HepG2 (cell line): ENCODE data around the gene TEX19. TPM values are rescaled to one million over a fixed set of nuclear protein-coding genes. Genes with fewer than 3 reads are reported as not detected.

Source experiments
- FOSL2 ChIP-seq: sonication (generic); formaldehyde crosslinking; IDR thresholded peaks from 2 replicates; pipeline ENCODE4 v1.4.0; 2020; ENCODE audit warnings: missing genetic modification reagents
- GPBP1L1 ChIP-seq: sonication (generic); formaldehyde crosslinking; IDR thresholded peaks from 2 replicates; pipeline ENCODE4 v1.5.0; 2020; ENCODE audit warnings: mild to moderate bottlenecking, missing genetic modification reagents
- RAD51 ChIP-seq: fragments of 450-650 bp; IDR thresholded peaks from 2 replicates; pipeline ENCODE4 v1.6.1; 2016; ENCODE audit warnings: borderline replicate concordance
- SMYD3 ChIP-seq: sonication (generic); formaldehyde crosslinking; IDR thresholded peaks from 2 replicates; pipeline ENCODE4 v1.8.1; 2023; ENCODE audit warnings: mild to moderate bottlenecking, missing genetic modification reagents
- TFDP2 ChIP-seq: sonication (generic); formaldehyde crosslinking; IDR thresholded peaks from 2 replicates; pipeline ENCODE4 v1.4.0; 2020; ENCODE audit warnings: missing genetic modification reagents
- ZBTB40 ChIP-seq, 2 experiments: fragments of 450-650 bp in 1 of 2; sonication (generic) in 1 of 2; formaldehyde crosslinking in 1 of 2; IDR thresholded peaks; 2 replicates each; pipeline versions ENCODE4 v1.6.1 to v1.8.0; 2016 to 2022; ENCODE audit warnings: antibody characterized with exemption in 1 of 2, mild to moderate bottlenecking in 1 of 2, missing genetic modification reagents in 1 of 2
- ZMYM2 ChIP-seq: sonication (generic); formaldehyde crosslinking; IDR thresholded peaks from 2 replicates; pipeline ENCODE4 v1.8.0; 2022; ENCODE audit warnings: mild to moderate bottlenecking, missing genetic modification reagents
- ZNF530 ChIP-seq: sonication (generic); formaldehyde crosslinking; IDR thresholded peaks from 2 replicates; pipeline ENCODE4 v1.5.0; 2020; ENCODE audit warnings: low read depth, mild to moderate bottlenecking, missing genetic modification reagents
- ZNF691 ChIP-seq: sonication (generic); formaldehyde crosslinking; IDR thresholded peaks from 2 replicates; pipeline ENCODE4 v1.4.0; 2020; ENCODE audit warnings: missing genetic modification reagents, low read depth, mild to moderate bottlenecking, borderline replicate concordance
- ZNF768 ChIP-seq: sonication (generic); formaldehyde crosslinking; IDR thresholded peaks from 2 replicates; pipeline ENCODE4 v1.4.0; 2020; ENCODE audit warnings: missing genetic modification reagents
- ZNF782 ChIP-seq: sonication (generic); formaldehyde crosslinking; IDR thresholded peaks from 2 replicates; pipeline ENCODE4 v1.4.0; 2020; ENCODE audit warnings: missing genetic modification reagents, mild to moderate bottlenecking, borderline replicate concordance
- ZNF879 ChIP-seq: sonication (generic); formaldehyde crosslinking; IDR thresholded peaks from 2 replicates; pipeline ENCODE4 v1.8.1; 2023; ENCODE audit warnings: missing genetic modification reagents
- ZSCAN25 ChIP-seq: sonication (generic); formaldehyde crosslinking; IDR thresholded peaks from 2 replicates; pipeline ENCODE4 v1.8.0; 2022; ENCODE audit warnings: mild to moderate bottlenecking, missing genetic modification reagents
- polyA plus RNA-seq, 8 experiments: library from polyadenylated mRNA; depleted of rRNA in 3 of 8; stranded (reverse) in 7 of 8; unstranded in 1 of 8; fragments of >200 nt; fragmentation: Illumina TruSeq in 4 of 8; extraction: Trizol in 4 of 8; gene quantifications; 2 replicates each; pipeline versions ENCODE4 v1.2.1 to v1.2.3, GENCODE V29; 2011 to 2016; ENCODE audit warnings: low read depth in 4 of 8, missing spikeins in 1 of 8, mixed read lengths in 1 of 8; ENCODE audit not compliant: insufficient read depth in 1 of 8
- total RNA-seq, 5 experiments: library from RNA; depleted of rRNA; stranded (reverse); fragments of >200 nt; fragmentation: Illumina TruSeq; extraction: Trizol; gene quantifications; 2 replicates each; pipeline ENCODE4 v1.2.3, GENCODE V29; 2016; ENCODE audit warnings: low read depth in 1 of 5

Gene TEX19
- total and polyA plus RNA-seq, 2 of the 13 experiments (the other 11 are each of a cell fraction or from before 2014, with no cell fraction given) = 1.3 to 6.0 TPM

GRCh38 chr17:82346342-82347300 is 12.4 kb upstream of the TEX19 start (continued):
- no peak for TF ChIP-seq ZBTB40 (IDR thresholded peaks at IDR 0.05)
- peak; percentile 78 for TF ChIP-seq ZBTB40 (CRISPR knock-in tag; IDR thresholded peaks at IDR 0.05)
- TF ChIP-seq ZNF530 (CRISPR knock-in tag) = no peak
- 0 out of 2 replicates have a peak, but pooled peaks have one; percentile 78 for TF ChIP-seq ZNF879 (CRISPR knock-in tag)
- peak; percentile 97 for TF ChIP-seq FOSL2
- TF ChIP-seq ZSCAN25 = peak; percentile 97
- no peak for TF ChIP-seq GPBP1L1 (CRISPR knock-in tag)
- peak; percentile 81; the same call in 1 of the 2 replicates for TF ChIP-seq SMYD3 (CRISPR knock-in tag)
- no peak; the same call in 1 of the 2 replicates for TF ChIP-seq ZNF691 (CRISPR knock-in tag)
- 0 out of 2 replicates have a peak, but pooled peaks have one; percentile 30 for TF ChIP-seq ZNF782
- TF ChIP-seq TFDP2 (CRISPR knock-in tag) = no peak; the same call in none of the 2 replicates
- peak; percentile 97 for TF ChIP-seq RAD51
- no peak; the same call in 1 of the 2 replicates for TF ChIP-seq ZNF768 (CRISPR knock-in tag)
- peak; percentile 75 for TF ChIP-seq ZMYM2
